Inflammatory macrophage (primary cell): ENCODE data around the gene ANKRD18B.
A peak's percentile ranks its signal among the peaks of the same experiment; 100 is the strongest.
"Not testable (repeated sequence)": the region's sequence is repeated elsewhere in the genome, so short reads cannot be mapped to it uniquely, and the experiment has no call there.

Experiments
- DNase-seq, 2 donors: peaks; one replicate each; pipeline ENCODE4 v3.0.0-alpha.2; 2020 to 2022

The ANKRD18B gene

GRCh38 chr9:33614001-33614687 lies 90.1 kb downstream of the ANKRD18B start:
- no peak for DNase-seq

- not testable (repeated sequence) for DNase-seq
Observed at GRCh38 chr9:33618370-33618769, 94.3 kb downstream of the ANKRD18B start.

- peak; percentile 40 to 46 for DNase-seq
Observed at GRCh38 chr9:33619666-33620404, 95.8 kb downstream of the ANKRD18B start.

- DNase-seq: no peak
Observed at GRCh38 chr9:33620738-33621439, 96.8 kb downstream of the ANKRD18B start.
